TTC549 (cell line): ENCODE measurements around the gene DMD.

ENCODE experiments used
- FAIRE-seq: peaks from 2 replicates; lab custom pipeline; 2012; peaks lifted over from hg19 to GRCh38; lab: Jason Lieb, UNC

Gene DMD

DNA sequence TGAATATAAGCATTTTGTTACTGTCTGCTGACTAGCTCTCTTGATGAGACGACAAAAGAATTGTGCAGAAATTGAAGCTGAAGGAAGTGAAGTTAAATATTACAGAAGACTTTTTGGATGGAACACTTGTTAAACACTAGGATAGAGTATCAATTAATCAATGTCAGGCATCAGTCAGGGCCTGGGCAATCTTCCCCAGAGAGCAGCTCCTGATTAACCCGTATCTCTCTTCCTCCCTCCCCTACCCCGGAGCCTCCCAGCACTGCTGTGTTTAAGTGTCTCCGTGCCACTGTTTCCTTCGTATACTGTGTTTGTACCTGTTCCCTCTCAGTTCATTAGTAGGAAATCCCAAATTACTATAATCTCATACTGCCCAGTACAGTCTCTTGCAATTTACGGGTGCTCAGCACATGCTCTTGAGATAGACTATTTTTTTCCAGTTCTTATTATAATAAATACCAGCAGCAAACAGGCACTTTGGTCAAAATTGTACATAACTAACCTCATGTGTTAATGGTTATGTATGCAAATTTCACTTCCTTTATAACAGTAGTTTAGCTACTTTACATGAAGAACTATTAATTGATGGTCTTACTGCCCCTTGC lies 1373.8 kb downstream of the DMD start:
- no peak for FAIRE-seq

DNA sequence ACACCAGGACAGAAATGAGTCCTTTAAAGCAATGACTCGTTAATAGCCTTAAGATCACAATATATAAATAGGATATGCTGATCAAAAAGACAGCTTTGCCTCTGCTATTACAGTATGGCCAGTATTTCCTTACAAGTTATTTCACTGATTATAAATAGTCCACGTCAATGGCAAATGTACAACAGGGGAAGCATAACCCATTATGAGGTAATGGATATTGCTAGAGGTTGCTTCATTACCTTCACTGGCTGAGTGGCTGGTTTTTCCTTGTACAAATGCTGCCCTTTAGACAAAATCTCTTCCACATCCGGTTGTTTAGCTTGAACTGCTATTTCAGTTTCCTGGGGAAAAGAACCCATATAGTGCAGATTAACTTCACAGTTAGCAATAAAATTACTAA lies 1374.9 kb downstream of the DMD start:
- no peak for FAIRE-seq

DNA sequence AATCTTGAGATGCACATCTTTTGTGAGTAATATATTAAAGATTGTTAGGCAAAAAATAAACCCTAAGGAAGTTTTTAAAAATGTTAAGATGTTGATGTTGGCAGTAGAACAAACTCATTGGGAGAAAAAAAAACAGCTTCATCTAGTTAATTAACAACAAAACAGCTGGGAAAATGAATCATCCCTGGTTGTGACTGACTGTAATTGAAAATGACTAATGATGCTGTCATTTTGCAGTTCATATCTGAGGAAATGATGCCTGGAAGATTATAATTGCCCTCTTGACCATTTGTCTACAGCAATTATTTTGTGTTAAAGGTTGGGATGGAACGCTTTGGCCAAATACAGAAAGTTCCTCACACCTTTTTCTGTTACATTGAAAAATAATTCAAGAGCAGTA lies 1379.1 kb downstream of the DMD start:
- FAIRE-seq, result no peak

DNA sequence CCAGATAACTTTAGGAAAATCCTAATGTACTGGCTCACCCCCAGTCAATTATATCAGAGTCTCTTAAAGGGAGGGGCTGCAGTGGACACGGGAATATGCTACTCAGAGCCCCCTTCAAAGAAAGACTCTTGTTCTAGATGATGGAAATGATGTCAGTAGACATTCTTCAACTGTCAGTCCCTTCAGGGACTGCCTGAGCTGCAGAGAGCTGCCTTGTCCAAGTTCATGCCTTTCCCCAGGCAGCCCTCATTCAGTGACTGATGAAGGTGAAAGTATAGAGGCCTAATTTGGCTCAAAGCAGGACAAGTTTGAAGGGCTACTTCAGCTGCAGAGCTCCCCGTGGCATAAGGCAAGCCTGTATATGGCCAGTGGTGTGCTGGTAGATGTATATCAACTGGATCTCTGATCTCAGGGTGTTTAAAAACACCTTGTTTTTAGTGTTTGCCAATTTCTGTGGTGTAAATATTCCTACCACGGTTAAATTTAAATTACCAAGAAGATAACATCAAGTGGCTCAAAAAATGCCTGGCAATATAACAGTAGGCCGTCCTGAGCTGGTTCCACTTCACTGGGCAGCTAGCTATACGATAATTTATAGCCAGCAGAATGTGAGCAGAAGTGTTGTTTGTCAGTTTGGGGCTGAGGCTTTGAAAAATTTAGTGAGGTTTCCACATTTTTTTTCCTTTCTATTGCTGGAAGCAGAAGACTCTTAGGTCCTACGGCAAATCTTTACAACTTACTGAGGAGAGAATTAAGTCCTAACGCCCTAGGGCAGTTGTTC lies 1390.7 kb downstream of the DMD start:
- FAIRE-seq, result no peak

DNA sequence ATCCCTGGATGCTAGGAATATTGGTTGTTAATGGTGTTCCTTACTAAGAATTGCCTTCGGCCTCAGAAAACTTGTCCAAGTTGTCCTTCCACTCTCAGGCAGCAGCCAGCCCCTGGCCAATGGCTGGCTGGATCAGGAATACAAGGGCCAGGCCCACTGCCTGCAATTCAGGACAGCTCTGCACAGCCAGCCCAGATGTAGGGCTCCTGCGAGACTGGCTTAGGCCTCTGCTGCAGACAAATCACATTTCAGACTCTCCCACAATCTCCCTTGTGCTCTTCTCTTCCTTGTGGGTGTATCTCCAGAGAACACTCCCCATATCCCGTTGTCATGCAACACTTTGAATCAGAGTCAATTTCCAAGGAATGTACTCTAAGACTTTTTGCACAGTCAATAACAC lies 1391.9 kb downstream of the DMD start:
- no peak for FAIRE-seq

DNA sequence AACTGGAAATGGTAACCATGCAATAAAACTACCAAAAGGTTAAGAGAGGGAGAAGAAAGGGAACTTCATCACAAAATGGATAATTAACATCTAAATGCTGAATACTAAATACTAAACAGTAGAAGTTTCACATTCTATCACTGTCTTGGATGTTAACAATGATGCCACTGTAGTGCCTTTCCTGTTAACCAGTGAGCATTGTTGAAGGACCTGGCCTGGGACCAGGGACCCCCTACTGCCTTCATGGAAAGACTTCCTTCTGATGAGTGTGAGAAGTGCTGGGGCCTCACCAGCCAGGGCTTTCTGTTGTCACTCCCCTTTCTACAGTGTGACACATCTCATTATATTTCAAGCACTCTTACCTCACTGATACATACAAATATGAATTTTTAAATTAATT lies 1400.2 kb downstream of the DMD start:
- FAIRE-seq, result no peak

DNA sequence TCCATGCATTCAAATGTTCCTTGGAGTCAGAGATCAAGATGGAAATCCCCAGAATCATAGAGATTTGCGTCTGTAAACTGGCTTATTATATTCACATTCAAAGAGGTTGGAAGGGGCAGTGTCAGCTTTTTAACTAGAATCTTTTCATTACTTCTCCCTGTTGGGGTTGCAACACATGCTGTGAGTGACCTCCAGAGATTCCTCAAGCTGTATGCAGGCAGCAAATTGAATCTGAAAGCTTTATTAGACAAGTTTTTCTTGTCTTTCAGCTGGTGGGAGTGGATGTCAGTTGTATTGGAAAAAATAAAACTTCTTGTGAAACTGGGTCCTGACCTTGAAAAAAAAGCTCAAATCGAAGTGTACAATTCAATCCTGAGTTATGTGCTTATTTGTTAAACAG lies 1403.0 kb downstream of the DMD start:
- no peak for FAIRE-seq

DNA sequence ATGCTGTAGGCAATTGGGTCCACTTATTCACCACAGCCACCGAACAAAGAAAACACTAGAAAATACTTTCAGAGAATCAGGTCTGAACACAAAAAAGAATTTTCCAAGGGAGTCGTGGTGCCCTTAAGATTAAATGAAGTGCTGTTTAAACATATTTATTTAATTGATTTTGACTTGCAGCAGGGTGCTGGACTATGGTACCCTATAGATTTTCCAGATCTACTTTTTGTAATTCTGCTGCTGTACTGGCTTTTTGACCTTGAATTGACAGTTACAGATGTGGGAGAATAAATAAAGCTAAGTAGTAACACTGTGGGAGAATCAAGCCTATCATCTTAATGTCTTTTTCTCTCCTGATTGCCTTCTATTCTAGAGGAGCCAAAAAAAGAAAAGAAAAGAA lies 1404.2 kb downstream of the DMD start:
- FAIRE-seq, result no peak

DNA sequence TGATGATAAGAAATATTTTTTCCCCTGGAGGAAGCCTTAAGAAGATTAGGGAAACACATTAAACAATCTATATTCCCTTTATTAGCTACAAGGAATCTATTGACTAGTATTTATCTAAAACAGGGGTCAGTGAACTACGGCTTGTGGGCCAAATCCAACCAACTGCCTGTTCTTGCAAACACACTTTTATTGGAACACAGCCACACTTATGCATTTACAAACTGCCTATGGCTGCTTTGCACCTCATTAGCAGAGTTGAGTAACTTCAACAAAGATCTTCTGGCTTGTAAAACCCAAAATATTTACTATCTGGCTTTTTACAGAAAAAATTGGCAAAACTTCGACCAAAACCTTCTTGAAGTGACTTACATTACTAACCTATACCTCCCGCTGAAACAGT lies 1405.6 kb downstream of the DMD start:
- FAIRE-seq, result no peak

DNA sequence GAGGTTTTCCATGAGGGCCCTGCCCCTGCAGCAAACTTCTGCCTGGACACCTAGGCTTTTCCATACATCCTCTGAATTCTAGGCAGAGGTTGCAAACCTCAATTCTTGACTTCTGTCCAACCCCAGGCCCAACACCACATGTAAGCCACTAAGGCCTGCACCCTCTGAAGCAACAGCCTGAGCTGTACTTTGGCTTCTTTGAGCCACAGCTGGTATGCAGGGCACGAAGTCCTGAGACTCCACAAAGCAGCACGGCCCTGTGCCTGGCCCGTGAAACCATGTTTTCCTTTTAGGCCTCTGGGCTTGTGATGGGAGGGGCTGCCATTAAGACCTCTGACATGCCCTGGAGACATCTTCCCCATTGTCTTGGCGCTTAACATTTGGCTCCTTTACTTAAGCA lies 1411.1 kb downstream of the DMD start:
- no peak for FAIRE-seq

DNA sequence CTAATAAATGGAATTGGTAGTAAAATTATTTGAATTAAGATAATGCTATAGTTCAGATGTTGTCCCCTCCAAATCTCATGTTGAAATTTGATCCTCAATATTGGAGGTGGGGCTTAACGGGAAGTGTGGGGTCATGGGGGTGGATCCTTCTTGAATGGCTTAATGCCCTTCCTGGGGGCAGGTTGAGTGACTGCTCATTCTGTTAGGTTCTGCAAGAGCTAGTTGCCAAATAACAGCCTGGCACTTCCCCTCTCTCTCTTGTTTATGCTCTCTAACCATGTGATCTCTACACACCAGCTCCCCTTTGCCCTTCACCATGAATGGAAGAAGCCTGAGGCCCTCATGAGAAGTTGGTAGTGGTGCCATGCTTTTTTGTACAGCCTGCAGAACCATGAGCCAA lies 1414.7 kb downstream of the DMD start:
- no peak for FAIRE-seq

DNA sequence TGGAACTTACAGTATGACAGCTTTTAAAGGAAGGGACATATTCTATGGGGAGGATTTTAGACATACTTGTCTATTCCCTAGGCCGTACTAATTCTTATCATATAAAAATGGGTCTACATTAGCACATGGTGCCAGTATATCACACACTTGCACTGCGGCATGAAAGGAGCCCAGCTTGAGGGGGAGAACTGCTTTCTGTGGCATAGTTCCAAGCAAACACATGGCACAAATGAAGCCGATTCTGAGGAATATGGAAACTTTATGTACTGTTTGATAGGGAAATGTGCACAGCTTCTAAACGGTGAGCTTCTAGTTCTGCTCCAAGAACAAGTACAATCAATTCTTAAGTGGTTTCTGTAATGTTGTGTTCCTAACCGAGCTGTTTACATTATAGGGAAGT lies 1463.9 kb downstream of the DMD start:
- FAIRE-seq, result no peak

DNA sequence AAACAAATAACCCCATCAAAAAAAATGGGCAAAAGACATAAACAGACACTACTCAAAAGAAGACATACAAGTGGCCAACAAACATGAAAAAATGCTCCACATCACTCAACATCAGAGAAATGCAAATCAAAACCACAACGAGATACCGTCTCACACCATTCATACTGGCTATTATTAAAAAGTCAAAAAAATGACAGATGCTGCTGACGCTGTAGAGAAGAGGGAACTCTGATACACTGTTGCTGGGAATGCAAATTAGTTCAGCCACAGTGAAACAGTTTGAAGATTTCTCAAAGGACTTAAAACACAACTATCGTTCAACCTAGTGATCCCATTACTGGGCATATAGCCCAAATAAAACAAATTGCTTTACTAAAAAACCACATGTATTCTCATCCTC lies 1468.3 kb downstream of the DMD start:
- no peak for FAIRE-seq

DNA sequence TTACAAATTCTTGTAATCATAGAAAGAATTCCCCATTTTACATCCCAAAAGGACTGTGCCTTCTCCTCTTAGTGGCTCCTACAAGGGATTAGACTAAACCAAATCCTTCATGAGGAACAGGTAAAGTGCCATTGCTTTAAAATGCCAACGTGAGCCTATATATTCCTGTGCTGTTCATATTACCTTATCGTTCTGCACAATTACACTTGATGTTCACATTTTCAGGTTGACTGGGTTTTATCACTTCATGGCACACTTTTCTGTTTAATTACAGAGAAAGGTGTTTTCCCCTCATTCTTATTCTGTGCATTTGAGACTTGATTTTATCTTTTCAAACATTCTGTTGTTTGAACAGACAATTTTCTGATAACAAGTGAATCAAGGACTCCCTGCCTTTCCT lies 1493.9 kb downstream of the DMD start:
- no peak for FAIRE-seq

DNA sequence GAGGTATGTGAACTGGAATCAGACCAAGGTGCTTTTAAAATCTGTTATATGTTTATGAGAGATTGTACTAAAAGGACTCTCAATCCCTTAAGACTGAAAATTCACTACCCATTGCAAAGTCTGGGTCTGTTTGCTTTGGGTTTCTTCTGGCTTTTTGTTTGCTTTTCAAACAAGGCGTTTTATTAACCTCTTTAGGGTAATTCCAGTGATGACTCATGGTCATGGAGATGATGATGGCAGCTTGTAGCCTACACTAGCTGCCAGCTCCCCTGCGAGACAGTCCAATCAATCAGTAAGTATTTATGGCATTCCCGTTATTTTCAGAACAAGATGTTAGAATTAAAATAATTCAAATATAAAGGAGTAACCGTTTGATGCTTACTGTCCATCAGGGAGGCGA lies 1495.7 kb downstream of the DMD start:
- no peak for FAIRE-seq

DNA sequence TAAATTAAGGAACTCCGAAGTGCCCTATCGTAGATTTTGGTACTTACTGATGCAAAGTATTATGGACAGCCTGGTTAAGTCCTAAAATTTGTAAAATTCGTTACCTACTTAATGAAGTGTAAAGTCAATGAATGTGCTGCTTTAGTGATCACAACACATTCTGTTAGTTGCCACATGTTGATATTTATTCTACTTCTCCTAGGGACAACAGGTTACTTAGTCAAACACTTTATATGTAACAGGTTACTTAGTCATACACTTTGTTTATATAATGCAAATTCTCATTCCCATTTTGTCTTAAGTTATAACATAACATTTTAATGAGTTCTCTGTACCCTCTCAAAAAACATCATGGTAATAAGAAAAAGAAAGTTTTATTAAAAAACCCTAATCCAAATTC lies 1496.6 kb downstream of the DMD start:
- FAIRE-seq, result no peak

DNA sequence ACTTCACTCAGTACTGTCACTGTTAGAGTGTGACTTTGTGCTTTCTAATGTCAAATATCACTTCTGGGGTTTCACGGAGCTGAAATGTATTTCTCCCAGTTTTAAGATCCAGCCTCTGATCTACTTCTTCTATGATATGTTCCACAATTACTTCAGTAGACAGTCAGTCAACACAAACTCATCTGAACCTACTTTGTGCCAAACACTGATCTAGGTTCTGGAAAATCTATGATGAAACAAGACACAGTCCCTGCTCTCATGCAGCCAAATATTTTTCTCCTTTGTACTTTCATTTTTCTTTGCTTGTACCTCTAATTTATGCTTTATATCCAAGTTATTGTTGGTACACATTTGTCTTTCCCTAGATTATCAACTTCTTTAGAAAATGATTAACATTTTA lies 1498.2 kb downstream of the DMD start:
- no peak for FAIRE-seq

DNA sequence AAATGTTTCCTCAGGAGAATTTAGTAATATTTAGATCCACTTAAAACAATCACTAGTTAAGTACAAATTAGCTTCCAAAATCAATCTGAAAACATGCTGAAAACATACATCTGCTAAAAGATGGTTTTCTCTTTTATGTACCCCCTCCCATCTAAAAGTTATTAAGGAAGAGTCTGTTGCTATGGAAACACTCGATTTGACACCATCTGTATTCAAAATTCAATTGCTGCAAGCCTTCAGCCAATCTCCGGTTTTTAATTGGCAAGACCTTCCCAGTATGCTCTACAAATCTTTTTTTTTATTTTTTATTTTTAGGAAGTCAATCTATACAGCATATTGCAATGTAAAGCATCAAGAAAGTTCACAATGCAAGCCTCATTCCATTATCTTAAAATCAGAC lies 1500.2 kb downstream of the DMD start:
- no peak for FAIRE-seq

DNA sequence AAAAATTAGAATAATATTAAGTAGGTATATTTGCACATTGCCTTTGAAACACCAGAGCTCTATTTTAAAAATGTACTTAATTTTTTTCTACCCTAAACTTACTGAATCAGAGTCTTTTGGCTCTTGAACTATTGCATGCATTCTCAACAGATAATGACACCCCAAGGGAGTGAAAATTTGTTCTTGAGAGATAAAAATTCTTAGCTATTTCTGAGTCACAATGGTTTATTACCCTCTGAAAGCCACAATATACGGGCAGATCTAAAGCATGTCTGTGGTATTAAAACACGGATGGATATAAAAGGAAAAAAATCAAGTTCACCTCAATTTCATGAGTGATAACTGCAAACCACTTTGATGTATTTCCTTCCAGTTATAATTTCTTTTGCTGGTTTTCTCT lies 1503.2 kb downstream of the DMD start:
- FAIRE-seq, result no peak

DNA sequence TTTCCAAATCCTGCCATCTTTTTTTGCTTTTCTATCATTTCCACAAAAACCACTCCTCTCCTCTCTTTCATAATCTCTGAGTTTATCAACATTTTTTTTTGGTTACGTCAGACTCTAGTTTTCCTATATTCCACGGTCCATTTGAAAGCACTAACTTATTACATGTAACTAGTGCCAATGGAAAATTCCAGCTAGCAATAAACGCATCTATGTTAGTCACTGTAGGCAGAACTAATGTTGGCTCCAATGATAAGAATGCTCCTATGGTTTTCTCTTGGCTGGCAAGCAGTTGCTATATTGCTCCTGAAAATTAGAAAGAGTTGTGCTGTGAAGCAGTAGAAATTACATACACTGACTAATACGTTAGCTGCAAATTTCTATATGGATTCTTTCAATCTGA lies 1504.9 kb downstream of the DMD start:
- FAIRE-seq, result no peak

DNA sequence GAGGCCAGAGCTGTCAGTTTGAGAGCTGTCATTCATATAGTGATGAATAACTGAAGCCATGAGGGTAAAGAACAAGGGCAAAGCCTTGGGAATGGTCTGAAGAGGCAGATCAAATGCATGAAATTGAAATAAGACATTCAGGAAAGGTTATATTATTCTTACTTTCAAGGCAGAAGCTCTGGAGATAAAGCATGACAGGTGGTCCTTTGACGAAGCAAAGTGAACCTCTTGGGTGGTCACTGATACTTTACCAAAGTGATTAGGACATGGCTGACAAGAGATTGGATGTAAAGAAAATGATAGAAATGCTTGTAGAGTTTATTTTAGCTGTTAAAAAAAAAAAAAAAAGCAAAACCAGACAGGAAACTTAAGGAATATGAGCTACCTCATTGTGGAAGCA lies 1505.5 kb downstream of the DMD start:
- FAIRE-seq, result no peak

DNA sequence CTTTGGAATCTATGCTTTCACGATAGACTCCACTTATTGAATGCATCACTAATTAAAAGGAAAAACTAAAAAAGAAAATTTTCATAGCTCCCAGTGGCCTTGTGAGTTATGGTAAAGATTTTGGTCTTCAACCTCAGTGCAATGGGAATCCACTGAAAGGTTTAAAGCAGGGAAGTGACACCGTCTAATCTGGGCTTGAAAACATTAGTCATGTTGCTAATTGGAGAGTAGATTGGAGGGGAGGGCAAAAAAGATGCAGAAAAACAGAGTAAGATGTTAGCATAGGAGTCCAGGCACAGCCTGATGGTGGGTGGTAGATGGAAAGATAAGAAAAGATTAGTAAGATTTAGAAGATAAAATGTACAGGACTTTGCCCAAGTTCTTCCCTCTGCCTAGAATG lies 1506.4 kb downstream of the DMD start:
- FAIRE-seq, result no peak

DNA sequence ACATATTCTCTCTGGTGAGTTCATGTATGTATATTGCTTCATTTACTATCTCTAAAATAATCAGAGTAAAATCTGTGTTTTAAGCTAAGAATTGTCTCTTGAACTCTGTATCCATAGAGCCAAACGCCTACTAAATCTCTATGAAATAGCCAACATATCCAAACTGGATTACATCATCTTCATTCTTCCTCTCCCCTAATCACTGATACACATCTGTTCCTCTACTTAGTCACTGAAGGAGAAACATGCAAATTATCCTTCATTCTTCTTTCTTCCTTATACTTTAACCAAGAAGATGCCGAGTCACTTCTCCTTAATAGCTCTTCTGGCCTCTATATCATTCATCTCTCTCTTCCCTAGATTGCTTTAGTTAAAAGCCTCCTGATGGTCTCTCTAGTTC lies 1509.1 kb downstream of the DMD start:
- no peak for FAIRE-seq

DNA sequence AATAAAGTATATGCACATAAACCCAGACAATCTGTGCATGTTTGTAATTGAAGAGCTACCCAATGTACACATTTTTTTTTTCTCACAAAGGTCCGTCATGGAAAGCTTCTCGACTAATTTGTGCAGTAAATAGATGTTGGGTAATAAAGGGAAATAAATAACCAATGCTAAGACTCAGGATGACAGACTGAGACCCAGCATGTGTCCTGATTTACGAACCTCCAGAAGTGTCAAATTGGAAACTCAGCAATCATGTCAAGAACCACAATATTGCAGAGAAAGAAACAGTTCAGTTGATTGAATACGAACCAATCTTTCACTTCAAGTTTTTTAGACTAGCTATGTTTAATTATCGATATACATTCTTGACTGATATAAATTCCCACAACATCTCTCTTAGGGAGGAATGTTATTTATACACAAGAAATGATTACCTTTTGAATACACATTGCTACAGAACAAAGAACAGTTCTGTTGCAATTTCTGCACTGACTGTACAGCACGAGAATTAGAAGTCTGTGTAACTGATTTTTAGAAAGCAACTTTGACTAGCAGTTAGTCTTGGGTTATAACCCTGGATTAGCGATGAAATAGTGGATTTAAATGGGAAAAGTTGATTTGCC lies 1513.9 kb downstream of the DMD start:
- no peak for FAIRE-seq
